ENCODE results near the gene RGS6.

DNA sequence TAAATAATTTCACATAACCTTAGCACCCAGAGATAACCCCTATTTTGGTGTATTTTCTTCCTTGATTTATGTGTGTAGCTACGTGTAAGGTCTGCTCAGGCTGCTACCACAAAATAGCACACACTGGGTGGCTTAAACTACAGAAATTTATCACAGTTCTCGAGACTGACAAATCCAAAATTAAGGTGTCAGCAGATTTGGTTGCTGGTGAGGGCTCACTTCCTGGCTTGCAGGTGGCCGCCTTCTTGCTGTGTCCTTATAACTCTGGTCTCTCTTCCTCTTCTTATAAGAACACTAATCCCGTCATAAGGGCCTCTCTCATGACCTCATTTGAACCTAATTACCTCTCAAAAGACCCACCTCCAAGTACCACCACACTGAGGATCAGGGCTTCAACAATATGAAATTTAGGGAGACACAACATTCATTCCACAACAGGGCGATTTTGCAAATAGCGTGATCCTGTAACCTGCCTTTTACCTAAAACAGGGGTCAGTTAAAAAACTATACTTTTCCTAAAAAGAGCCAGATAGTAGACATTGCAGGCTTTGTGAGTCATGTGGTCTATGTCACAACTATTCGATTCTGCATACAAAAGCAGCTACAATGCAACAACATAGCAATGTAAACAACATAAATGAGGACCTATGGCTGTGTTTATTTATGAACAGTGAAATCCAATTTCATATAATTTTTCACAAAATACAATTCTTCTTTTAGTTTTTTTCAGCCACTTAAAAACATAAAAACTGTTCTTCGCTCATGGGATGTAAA lies 589.9 kb downstream of the RGS6 start:
- TF ChIP-seq EZH2phosphoT487 (IDR thresholded peaks at IDR 0.05; ENCODE audit: insufficient read depth, low read depth), result no peak
- TF ChIP-seq EZH2 (IDR thresholded peaks at IDR 0.05; ENCODE audit: insufficient read depth, poor library complexity, severe bottlenecking), result no peak
